Head of caudate nucleus (tissue), 42 donors: ENCODE data around the gene DOK3.

Source experiments
- DNase-seq, 42 donors: peaks; one replicate each; pipeline versions ENCODE4 v3.0.0 to v3.0.0-alpha.2; 2020 to 2021; ENCODE audit warnings: mixed read lengths in 7 of 42
- intact Hi-C: fragments of 100-400 bp; cut with DNase I; formaldehyde crosslinking; loops from one replicate; pipeline ENCODE4 v1.15.0; 2022

DOK3 gene

DNA sequence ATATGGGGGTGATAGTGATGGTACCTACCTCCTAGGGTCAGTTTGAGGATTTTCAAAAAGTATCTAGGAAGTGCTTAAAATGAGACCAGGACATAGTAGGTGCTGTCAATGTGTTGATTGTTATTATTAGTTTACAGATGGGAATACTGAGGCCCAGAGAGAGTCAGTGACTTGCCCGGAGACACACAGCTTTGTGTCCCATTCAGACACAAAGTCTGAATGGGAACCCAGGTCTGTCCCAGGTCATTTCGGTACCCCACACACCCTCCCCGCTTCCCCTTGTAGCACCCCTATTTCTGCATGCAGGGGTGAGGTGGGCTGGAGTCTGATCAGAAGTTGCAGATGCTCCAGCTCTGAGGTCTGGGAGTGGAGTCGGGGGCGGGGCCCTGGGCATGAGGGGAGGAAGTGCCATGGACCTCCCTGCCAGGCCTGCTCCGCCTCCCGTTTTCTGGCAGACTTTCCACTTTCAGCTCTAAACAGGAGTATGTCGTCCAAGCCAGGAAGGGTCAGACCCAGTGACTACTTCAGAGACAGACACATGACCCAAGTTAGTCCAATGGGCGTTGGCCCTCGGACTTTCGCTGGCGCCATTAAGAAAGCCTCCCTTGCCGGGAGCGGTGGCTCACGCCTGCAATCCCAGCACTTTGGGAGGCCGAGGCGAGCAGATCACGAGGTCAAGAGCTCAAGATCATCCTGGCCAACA lies 32.9 kb downstream of the DOK3 start:
- intact Hi-C loops: no loop called here
- DNase-seq: no peak

DNA sequence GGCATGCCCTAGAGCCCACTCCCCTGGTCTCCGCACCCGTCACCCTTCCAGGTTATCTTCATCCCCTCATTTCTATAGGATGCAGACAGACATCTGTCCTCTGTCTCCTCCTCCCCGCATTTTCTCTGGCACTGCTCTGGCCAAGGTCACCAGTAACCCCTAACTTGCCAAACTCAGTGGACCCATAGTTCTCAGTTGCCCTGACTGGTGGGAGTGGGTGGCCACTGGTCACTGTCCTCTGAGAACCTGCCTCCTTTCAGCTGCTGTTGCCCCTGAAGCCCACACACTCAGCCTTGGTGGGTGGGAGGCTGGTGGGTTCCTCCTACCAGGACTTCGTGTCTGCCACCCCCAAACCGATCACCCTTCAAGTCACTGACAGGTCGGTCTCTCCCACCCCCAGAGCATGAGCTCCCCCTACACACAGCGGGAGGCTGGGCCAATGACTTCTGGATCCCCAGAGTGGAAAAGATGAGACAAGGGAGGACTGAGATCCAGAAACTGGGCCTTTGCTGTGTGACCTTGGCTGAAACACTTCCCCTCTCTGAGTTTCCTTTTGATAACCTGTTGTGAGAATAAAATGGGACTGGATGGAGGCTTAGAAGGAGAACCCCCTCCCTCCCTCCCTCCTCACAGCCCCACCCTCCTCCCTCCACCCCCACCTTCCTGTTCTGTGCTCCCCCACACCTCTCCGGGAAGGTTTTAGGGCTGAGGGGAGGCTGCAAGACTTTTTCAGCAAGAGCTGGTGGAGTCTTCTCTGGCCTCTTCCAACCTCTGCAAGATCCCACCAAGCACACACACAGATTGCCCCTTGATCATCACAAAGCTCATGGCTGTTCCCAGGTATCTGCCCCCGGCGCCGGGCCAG lies 33.8 kb downstream of the DOK3 start:
- intact Hi-C loops: no loop called here
- DNase-seq: peak in 10 of 42 donors; percentile 43 to 78 (median 58)

DNA sequence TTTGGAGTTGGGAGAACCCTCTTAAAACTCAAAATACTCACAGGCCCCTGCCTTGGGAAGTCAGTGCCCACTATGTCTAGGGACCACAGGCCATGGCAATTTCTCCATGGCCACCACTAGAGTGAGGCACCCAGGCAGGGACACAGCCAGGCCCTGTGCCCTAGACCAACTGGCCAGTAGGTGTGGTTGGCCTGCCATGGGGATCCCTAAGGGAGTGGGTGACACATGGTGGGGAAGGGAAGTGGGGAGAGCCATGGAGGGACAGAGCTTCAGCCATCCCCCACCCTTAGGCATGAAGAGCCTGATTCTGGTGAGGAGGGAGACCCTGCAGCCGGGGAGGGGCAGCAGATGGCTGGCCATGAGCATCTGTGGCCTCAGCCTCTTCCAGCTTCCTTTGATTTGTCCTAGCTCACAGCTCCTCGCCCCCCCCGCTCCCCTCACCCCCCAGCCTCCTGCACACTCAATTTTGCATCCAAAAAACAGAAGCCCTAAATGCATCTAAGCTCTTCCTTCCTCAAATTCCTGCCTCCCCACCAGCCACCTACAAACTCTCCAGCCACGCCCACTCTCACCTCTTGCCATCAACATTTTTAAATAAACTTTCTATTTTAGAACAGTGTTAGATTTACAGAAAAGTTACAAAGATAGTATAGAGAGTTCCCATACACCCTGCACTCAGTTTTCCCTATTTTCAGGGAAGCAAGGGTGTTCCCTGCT lies 34.6 kb downstream of the DOK3 start:
- DNase-seq: no peak
- intact Hi-C loops: no loop called here

DNA sequence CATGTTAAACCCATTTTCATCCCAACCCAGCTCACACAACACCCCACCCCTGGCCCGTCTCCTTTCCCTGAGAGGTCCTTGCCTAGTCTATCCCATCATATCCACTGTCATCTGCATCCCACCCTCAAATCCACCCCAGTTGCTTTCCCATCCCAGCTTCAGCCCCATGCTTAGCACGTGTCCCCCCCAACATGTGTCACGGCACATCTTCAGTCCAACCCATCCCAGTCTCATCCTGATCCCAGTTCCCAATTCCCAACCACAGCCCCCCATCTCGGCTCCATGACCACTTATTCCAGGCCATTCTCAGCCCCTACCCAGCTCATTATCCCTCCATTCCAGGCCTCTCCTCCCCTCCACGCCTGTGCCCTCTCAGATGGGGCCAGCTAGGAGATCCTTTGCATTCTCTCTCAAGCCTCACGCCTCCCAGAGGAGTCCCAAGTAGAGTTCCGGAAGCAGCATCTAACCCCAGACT lies 35.6 kb downstream of the DOK3 start:
- DNase-seq: no peak
- intact Hi-C loops: no loop called here

DNA sequence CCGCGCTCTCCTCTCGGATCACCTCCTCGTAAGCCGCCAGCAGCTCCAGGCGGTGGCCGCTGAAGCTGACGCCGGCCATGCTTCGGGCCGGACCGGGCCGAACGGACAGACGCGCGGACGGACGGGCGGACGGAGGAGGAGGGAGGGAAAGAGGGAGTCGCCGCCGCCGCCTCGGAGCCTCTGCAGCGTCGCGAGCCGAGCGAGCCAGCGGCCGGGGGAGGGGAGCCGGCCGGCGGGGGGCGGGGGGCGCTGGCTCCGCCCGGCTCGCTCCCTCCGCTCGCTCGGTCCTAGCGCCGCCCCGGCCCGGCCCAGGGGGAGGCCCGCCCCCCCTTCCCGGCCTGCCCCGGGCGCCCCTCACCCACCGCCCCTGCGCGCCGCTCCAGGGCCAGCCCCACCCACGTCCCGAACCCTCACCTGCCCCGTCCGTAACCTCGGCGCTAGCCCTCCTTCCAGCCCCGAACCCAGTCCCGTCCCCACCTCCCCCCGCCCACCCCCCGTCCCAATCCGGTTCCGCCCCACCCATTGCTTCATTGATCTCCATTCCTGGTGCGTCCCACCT lies 36.1 kb downstream of the DOK3 start, which contains the start of gene DBN1:
DBN1 (minus strand) TSS at position 192 of the 559 bp plus-strand sequence; CDS start at position 79, 113 bp downstream.
- peak in 13 of 42 donors; percentile 31 to 66 (median 58) for DNase-seq
- intact Hi-C loops: no loop called here

DNA sequence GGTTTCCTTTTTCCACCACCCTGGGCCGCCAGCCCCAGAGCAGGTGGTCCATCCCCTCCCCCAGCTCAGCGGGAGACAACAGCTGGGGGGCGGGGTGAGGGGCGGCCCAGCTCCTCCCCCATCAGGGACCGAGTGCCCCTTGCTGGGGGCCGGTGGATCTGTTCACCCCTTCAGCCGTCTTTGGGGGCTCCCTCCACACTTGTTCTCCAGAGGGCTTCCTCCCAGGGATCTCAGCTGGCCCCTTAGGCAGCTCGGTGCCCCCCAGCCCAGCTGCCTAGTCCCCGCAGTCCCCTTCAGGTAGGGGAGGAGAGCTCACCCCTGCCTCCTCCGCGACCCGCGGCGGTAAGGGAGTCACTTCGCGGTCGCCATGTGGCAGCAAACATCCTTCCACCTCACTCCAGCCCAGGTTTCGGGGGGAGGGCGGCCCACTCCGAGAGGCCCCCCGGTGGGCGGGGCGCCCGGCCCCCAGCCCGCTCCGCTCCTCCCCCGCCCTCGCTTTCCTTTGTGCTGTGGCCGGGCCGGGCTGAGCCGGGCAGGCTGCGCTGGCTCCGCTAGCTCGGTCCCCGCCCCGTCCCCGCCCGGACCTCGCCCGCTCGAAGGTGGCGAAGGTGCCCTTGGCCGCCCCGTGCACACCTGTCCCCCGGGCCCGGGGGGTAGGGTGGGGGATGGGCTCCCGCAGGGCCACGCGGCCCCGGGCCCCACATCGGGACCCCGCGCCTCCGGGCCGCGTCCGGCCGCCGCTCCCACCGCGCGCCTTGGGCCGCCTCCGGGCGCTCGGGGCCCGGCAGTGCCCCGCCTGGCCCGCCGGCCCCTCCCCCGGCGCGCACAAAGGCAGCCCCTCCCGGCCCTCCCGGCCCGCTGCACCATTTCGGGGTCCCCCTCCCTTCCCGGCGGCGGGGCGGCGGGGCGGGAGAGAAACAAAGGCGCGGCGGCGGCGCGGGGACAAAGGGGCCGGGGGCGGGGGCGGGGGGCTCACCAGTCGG lies 36.9 kb downstream of the DOK3 start:
- intact Hi-C loops: no loop called here

DNA sequence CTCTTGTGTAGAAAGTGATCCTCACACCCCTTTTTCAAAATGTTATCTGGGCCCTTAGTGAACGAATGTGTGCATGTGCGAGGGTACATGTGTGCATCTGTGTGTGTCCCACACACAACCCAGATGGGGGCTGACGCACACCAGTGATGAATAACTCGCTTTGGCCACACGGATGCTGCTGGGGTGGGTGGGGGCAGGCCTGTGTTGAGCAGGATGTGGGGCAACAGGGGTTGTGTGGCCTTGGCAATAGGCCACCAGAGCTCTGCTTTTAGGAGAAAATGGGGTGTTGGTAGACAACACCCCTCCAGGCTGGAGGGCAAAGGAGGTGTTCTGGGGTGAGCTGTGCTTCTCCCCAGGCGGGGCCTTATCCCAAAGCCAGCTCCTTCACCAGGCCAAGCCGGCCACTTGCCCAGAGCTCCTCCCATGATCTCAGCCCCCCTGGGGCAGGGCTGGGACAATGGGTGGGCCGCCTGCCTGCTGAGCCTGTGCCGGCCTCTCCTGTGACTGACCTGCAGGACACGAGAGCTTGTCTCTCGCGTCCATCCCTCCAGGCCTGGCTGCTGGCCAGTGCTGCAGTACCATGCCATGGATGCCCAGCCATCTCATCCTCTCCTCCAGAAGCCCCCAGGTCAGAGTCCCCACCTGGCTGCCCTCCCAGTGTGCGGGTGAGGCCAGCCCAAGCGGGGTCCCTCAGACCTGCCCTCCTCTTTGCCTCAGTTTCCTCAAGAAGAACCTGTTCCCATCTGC lies 37.8 kb downstream of the DOK3 start:
- no peak for DNase-seq

More for the DNA sequence above, 36.9 kb downstream of the DOK3 start:
- DNase-seq: peak in 3 of 42 donors; percentile 29 to 52 (median 37)

DNA sequence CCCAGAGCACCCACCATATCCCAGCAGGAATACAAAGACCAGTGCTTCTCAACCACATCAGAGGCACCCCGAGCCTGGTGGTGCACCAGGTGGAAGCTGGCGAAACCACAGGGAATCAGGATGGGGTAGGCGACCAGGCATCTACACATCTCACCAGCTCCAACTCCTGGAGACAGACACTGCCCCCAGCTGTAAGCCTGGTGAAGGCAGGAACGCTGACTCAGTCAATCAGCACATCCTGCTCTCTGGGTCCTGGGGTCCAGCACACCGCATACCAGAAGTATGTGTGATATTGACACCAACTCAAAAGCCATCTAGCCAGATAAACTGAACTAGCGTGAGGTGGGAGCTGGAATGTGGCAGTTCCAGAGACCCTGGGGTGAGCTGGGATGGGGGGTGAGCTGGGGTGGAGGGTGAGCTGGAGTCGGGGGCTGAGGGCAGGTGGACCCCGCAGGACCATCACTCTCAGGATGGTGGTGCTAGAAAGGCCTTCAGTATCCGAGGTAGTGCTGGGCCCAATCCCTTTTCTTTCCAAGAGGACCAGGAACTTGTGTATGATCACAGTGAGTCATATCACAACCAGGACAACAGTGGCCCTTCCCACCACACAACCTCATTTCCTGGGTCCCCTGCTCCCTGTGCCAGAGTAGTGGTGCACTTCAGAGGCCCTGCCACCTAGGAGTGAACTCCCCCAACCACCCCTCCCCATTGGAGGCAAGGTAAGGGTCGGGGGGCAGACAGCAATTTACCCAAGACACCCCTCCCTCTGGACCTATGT lies 38.7 kb downstream of the DOK3 start:
- DNase-seq: peak in 7 of 42 donors; percentile 26 to 71 (median 51)
- intact Hi-C loops: no loop called here

More for the DNA sequence above, 37.8 kb downstream of the DOK3 start:
- intact Hi-C loops: no loop called here

DNA sequence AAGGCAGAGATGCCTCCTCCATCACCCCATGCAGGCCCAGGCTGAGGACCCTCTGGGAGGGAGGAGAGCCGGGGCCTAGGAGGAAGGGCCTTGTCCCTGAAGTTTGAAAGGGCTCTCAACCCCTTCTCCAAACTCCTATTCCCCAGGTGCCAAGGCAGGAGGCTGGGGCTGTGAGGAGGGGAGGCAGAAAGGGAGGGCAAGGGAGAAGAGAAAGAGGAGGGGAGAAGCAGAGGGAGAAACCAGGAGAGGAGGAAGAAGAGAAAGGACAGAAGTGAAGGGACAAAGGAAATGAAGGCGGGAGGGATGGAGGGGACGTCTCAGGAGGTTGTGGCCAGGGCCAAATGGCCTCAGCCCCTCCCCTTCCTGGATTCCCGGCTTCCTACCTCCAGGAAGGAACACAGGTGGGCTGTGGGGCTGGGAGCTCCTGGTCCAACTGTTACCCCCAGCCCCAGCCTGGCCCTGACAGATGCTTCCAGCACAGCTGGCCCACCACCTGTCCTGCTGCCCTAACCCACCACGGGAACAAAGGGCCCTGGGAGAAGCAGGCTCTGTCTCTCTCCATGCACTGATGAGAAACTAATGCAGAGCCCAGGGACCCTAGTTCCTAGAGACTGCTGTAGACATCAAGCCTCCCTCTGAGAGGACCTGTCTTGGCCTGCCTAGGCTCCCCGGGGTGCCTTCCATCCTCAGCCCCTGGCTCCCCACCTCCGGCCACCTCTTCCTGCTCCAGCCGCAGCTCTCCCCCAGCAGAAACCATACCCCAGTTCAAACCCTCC lies 39.7 kb downstream of the DOK3 start:
- no peak for DNase-seq
- intact Hi-C loops: no loop called here

DNA sequence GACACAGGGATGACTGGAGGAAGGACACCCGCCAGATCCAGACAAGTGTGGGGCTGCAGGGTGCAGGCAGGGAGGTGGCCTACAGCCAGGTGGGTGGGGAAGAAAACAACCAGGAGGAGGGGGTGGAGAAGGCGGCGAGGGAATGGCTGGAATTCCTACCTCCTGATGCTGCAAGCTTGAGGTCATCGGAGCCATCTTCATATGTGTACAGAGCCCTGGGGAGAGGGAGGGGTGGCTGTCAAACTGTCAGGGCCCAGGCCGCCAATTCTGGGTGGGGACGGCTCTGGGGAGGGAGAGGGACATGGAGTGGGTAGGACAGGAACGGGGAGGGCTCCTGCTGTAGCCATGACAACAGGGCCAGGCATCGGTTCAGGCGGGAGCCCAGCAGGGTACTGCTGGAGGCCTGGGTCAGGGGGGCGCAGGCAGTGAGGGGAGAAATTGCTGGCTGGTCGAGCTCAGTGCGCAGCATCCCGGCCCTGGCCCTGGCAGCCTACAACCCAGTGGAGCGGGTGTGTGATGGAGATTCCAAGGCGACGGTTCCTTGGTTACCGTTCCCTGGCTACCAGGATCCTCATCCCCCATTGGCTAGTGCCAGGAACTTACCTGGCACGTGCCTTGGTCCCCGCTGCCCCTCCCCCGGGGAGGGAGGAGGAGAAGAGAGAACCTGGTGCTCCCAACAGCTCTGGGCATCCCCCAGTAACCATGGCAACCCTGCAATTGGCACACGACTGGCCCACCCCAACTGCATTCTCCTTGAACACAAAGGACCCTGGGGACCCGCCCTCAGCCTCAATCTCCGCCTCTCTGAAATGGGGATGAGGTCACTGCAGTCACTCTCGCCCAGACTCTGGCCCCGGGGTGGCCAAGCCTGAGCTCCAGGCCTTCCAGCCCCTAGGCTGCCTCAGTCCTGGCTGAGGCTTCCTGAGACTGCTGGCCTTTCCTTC lies 40.7 kb downstream of the DOK3 start:
- intact Hi-C loops: no loop called here
- peak; percentile 59 to 93 (median 79) for DNase-seq

DNA sequence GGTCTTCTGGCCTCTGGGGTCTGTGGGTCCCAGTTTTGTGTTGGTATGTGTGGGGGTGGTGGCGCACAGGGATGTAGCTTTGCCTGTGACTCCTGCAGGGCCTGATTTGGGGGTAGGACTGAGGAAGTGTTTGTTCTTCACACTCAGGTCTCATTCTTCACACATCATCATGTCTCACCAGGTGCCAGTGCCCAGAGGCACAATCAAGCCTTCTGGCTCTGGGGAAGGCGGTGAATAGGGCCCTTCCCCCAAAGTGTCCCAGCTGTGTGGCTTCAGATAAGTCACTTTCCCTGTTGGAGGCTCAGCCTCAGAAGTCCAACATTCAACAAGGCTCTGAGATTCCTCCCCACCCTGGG lies 41.3 kb downstream of the DOK3 start:
- no peak for DNase-seq
- intact Hi-C loops: no loop called here

DNA sequence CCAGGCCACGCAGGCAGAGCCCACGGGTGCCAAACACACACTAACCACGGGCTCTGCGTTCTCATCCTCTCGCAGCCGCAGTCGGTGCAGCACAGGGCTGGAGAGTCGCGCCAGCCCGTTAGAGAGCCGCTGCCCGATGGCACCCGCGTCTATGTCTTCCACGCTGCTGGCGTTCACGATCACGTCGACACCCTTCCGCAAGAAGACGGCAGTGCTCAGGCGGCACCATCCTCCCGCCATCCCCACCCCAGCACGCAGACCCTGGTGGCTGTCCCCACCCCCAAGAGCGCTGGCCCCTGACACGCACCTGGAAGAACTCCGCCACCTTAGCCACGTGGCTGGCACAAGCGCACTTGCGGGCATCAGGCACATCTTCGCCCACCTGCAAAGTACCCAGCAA lies 42.2 kb downstream of the DOK3 start:
- intact Hi-C loops: no loop called here
- no peak for DNase-seq

DNA sequence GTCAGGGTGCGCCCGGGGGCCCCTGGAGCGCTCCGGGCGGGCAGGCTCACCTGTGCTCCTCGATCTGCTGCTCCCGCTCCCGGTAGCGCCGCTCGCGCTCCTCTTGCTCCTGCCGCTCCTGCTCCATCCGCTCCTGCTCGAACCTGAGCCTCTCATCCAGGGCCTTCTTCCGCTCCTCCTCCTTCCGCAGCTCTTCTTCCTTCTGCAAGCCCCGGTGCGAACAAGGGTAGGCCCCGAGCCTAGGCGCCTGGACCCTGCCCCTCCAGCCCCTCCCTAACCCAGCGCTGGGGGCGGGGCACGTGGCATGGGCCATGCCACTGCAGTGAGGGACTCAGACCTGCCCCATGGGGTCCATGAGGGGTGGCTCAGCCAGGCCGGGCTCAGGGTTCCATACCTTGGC lies 42.8 kb downstream of the DOK3 start:
- intact Hi-C loops: no loop called here
- DNase-seq: no peak

DNA sequence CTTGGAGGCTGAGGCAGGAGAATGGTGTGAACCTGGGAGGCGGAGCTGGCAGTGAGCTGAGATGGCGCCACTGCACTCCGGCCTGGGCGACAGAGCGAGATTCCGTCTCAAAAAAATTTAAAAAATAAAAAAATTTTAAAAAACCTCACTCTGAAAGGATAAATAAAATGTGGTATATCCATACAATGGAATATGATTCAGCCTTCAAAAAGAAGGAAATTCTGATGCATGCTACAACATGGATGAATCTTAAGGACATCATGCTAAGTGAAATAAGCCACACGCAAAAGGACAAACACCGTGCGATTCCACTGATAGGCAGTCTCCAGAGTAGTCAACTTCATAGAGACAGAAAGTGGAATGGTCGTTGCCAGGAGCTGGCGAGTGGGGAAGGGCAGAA lies 44.6 kb downstream of the DOK3 start:
- no peak for DNase-seq
- intact Hi-C loops: no loop called here
